GM18909 (cell line): ENCODE results near the gene DNAH12.
"Not testable (repeated sequence)": the region's sequence is repeated elsewhere in the genome, so short reads cannot be mapped to it uniquely, and the experiment has no call there.

Experiments used
- ATAC-seq: cut with Tn5 transposase; IDR thresholded peaks from one replicate; pipeline ENCODE4 v1.9.1; 2021; ENCODE audit warnings: mild to moderate bottlenecking; ENCODE audit not compliant: unreplicated experiment, poor library complexity

DNAH12 gene

GRCh38 chr3:57420001-57420400 is 124.1 kb downstream of the DNAH12 start:
- ATAC-seq: no peak

- ATAC-seq: no peak
Measured at GRCh38 chr3:57411715-57412114, 132.4 kb downstream of the DNAH12 start.

- ATAC-seq: no peak
Measured at GRCh38 chr3:57409471-57409870, 134.7 kb downstream of the DNAH12 start.

- no peak for ATAC-seq
Measured at GRCh38 chr3:57402675-57403074, 141.5 kb downstream of the DNAH12 start.

GRCh38 chr3:57397175-57398026 is 146.7 kb downstream of the DNAH12 start:
- ATAC-seq: peak; percentile 95

- ATAC-seq: no peak
Measured at GRCh38 chr3:57393977-57394376, 150.2 kb downstream of the DNAH12 start.

- ATAC-seq: no peak
Measured at GRCh38 chr3:57391767-57392166, 152.4 kb downstream of the DNAH12 start.

GRCh38 chr3:57389271-57389670 is 154.9 kb downstream of the DNAH12 start:
- no peak for ATAC-seq

GRCh38 chr3:57386307-57386706 is 157.8 kb downstream of the DNAH12 start:
- ATAC-seq: no peak

GRCh38 chr3:57385498-57385897 is 158.6 kb downstream of the DNAH12 start:
- ATAC-seq: no peak

GRCh38 chr3:57383838-57384237 is 160.3 kb downstream of the DNAH12 start:
- ATAC-seq: peak; percentile 12

GRCh38 chr3:57383406-57383805 is 160.7 kb downstream of the DNAH12 start:
- ATAC-seq: peak; percentile 54

- peak; percentile 34 for ATAC-seq
Measured at GRCh38 chr3:57382933-57383332, 161.2 kb downstream of the DNAH12 start.

GRCh38 chr3:57370341-57370740 is 173.8 kb downstream of the DNAH12 start:
- ATAC-seq: no peak

GRCh38 chr3:57365089-57365488 is 179.1 kb downstream of the DNAH12 start:
- not testable (repeated sequence) for ATAC-seq

GRCh38 chr3:57356275-57356674 is 187.9 kb downstream of the DNAH12 start:
- not testable (repeated sequence) for ATAC-seq

GRCh38 chr3:57354768-57355167 is 189.4 kb downstream of the DNAH12 start:
- no peak for ATAC-seq

- no peak for ATAC-seq
Measured at GRCh38 chr3:57350271-57350670, 193.9 kb downstream of the DNAH12 start.

- ATAC-seq: not testable (repeated sequence)
Measured at GRCh38 chr3:57339071-57339642, 205.0 kb downstream of the DNAH12 start.

- ATAC-seq: not testable (repeated sequence)
Measured at GRCh38 chr3:57338272-57339070, 205.7 kb downstream of the DNAH12 start.
